ENCODE measurements around the gene CTSE. TPM values are rescaled to one million over a fixed set of nuclear protein-coding genes. Genes with fewer than 3 reads are reported as not detected.

Gene CTSE
- total RNA-seq, 2 donors from 2014 or later = not detected

DNA sequence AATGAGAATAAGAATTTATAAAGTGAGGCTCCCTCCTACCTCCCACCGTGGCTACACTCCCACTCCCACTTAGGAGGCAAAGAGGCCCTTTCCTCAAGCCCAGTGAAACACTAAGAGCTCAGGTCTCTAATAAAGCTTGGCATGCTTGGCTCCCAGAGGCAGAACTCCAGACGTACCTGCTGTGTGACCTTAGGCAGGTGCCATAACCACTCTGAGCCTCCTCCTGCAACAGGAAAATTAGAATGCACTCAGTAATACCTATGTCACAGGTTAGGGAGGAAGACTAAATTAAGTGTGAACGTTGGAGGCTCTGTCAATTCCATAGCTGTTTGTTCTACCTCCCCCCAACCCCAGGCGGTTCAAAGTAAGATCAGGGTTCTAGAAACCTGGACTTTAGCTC, 63.9 kb downstream of the CTSE start:
- no peaks in the 10 kb centered on the region for H3K9me3 ChIP-seq
- H3K27ac ChIP-seq = no peak overlapping the region
- TF ChIP-seq POLR2A (IDR thresholded peaks at IDR 0.05) = no peak
- TF ChIP-seq, protein P1, sequence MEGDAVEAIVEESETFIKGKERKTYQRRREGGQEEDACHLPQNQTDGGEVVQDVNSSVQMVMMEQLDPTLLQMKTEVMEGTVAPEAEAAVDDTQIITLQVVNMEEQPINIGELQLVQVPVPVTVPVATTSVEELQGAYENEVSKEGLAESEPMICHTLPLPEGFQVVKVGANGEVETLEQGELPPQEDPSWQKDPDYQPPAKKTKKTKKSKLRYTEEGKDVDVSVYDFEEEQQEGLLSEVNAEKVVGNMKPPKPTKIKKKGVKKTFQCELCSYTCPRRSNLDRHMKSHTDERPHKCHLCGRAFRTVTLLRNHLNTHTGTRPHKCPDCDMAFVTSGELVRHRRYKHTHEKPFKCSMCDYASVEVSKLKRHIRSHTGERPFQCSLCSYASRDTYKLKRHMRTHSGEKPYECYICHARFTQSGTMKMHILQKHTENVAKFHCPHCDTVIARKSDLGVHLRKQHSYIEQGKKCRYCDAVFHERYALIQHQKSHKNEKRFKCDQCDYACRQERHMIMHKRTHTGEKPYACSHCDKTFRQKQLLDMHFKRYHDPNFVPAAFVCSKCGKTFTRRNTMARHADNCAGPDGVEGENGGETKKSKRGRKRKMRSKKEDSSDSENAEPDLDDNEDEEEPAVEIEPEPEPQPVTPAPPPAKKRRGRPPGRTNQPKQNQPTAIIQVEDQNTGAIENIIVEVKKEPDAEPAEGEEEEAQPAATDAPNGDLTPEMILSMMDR (IDR thresholded peaks at IDR 0.05) = no peak
- no peak for TF ChIP-seq POLR2AphosphoS5 (IDR thresholded peaks at IDR 0.05)
- H3K27me3 ChIP-seq (replicated peaks; ENCODE audit: insufficient read depth) = no peaks in the 10 kb centered on the region
- intact Hi-C loops (cut with DNase I) = no loop called here
- no peak for DNase-seq (ENCODE audit: low spot score)
- 71% methylated on average over 4 of the region's 4 CpGs for WGBS
- H3K36me3 ChIP-seq = no peaks in the 10 kb centered on the region
- H3K4me3 ChIP-seq = no peak overlapping the region
- H3K4me1 ChIP-seq (replicated peaks) = no peaks in the 10 kb centered on the region

Other genes with a start within 250 kb of the CTSE start
- 10 to 100 TPM; 18.6 to 36.7 TPM for gene RAB29, start 248.4 kb downstream of the CTSE start, total RNA-seq
- 100 to 1,000 TPM in 1 of 2 donors, 10 to 100 TPM in 1; 20.3 to 114 TPM for gene SLC41A1, start 210.7 kb downstream of the CTSE start, total RNA-seq
- gene PM20D1, start 173.8 kb downstream of the CTSE start, total RNA-seq = not detected
- under 1 TPM in 1 of 2 donors, not detected in 1; 0.09 TPM for gene SLC26A9, start 80.4 kb downstream of the CTSE start, total RNA-seq
- 10 to 100 TPM; 16.1 to 17.5 TPM for gene RAB7B, start 20.5 kb downstream of the CTSE start, total RNA-seq
- 1 to 10 TPM in 1 of 2 donors, not detected in 1; 3.9 TPM for gene RHEX, start 29.3 kb upstream of the CTSE start, total RNA-seq
- gene AVPR1B, start 93.5 kb upstream of the CTSE start, total RNA-seq = not detected
- gene FAM72A, start 178.9 kb upstream of the CTSE start, total RNA-seq = 1 to 10 TPM in 1 of 2 donors, under 1 TPM in 1; 0.27 to 2.2 TPM
- 10 to 100 TPM; 14.4 to 28.1 TPM for gene SRGAP2, start 179.6 kb upstream of the CTSE start, total RNA-seq

Data from prostate gland (tissue), 2 donors.